ENCODE measurements around the gene REELD1. TPM values are rescaled to one million over a fixed set of nuclear protein-coding genes. Genes with fewer than 3 reads are reported as not detected.

REELD1 gene
- total RNA-seq, 2 donors from 2014 or later: 1.1 TPM; not detected in 1

GRCh38 chr4:146267826-146268225 is 53.5 kb downstream of the REELD1 start:
- no peak overlapping the region for H3K27ac ChIP-seq
- TF ChIP-seq CTCF (IDR thresholded peaks at IDR 0.05): no peak
- H3K4me3 ChIP-seq: no peak overlapping the region
- no peaks in the 10 kb centered on the region for H3K9me3 ChIP-seq
- no peaks in the 10 kb centered on the region for H3K4me1 ChIP-seq (ENCODE audit: control insufficient read depth in 1 of 2, low read depth in 2 of 2)
- DNase-seq (ENCODE audit: low spot score): no peak
- H3K36me3 ChIP-seq: no peaks in the 10 kb centered on the region
- no peak for ATAC-seq (ENCODE audit: insufficient number of reproducible peaks, low FRiP score, low read depth)
- no peaks in the 10 kb centered on the region for H3K27me3 ChIP-seq (replicated peaks; ENCODE audit: insufficient read depth)

- DNase-seq (ENCODE audit: low spot score) (no peak), ATAC-seq (ENCODE audit: insufficient number of reproducible peaks, low FRiP score, low read depth) (no peak)
- Histone ChIP-seq H3K36me3 (no peaks in the 10 kb centered on the region), H3K9me3 (no peaks in the 10 kb centered on the region), H3K27ac (no peak overlapping the region), H3K4me1 (ENCODE audit: control insufficient read depth in 1 of 2, low read depth in 2 of 2) (no peaks in the 10 kb centered on the region), H3K27me3 (replicated peaks; ENCODE audit: insufficient read depth) (no peaks in the 10 kb centered on the region), H3K4me3 (no peak overlapping the region)
- TF ChIP-seq CTCF (IDR thresholded peaks at IDR 0.05): no peak
These were observed 54.9 kb downstream of the REELD1 start for GRCh38 chr4:146269228-146269653.

- Histone ChIP-seq H3K4me1 (ENCODE audit: control insufficient read depth in 1 of 2, low read depth in 2 of 2) (no peaks in the 10 kb centered on the region), H3K36me3 (no peaks in the 10 kb centered on the region), H3K4me3 (no peak overlapping the region), H3K27ac (no peak overlapping the region), H3K9me3 (no peaks in the 10 kb centered on the region), H3K27me3 (replicated peaks; ENCODE audit: insufficient read depth) (no peaks in the 10 kb centered on the region)
- ATAC-seq (ENCODE audit: insufficient number of reproducible peaks, low FRiP score, low read depth) (no peak), DNase-seq (ENCODE audit: low spot score) (no peak)
- no peak for TF ChIP-seq CTCF (IDR thresholded peaks at IDR 0.05)
These were observed 57.1 kb downstream of the REELD1 start for GRCh38 chr4:146271466-146271865.

- ATAC-seq (ENCODE audit: insufficient number of reproducible peaks, low FRiP score, low read depth) (no peak), DNase-seq (ENCODE audit: low spot score) (no peak)
- Histone ChIP-seq H3K4me3 (no peak overlapping the region), H3K4me1 (ENCODE audit: control insufficient read depth in 1 of 2, low read depth in 2 of 2) (no peaks in the 10 kb centered on the region), H3K36me3 (no peaks in the 10 kb centered on the region), H3K9me3 (no peaks in the 10 kb centered on the region), H3K27me3 (replicated peaks; ENCODE audit: insufficient read depth) (no peaks in the 10 kb centered on the region), H3K27ac (no peak overlapping the region)
- TF ChIP-seq CTCF (IDR thresholded peaks at IDR 0.05): no peak
These were observed 59.0 kb downstream of the REELD1 start for GRCh38 chr4:146273204-146273901.

- DNase-seq (ENCODE audit: low spot score): no peak
- no peak for ATAC-seq (ENCODE audit: insufficient number of reproducible peaks, low FRiP score, low read depth)
- peaks cover 4 to 12% of the 10 kb centered on the region in 2 donors for H3K4me1 ChIP-seq (ENCODE audit: control insufficient read depth in 1 of 2, low read depth in 2 of 2)
- H3K9me3 ChIP-seq: no peaks in the 10 kb centered on the region
- H3K4me3 ChIP-seq: no peak overlapping the region
- no peak overlapping the region for H3K27ac ChIP-seq
- H3K27me3 ChIP-seq (replicated peaks; ENCODE audit: insufficient read depth): no peaks in the 10 kb centered on the region
- H3K36me3 ChIP-seq: no peaks in the 10 kb centered on the region
- no peak for TF ChIP-seq CTCF (IDR thresholded peaks at IDR 0.05)
These were observed 60.4 kb downstream of the REELD1 start for GRCh38 chr4:146274774-146275173.

All from thoracic aorta (tissue), 2 donors.